Measurements from ENCODE around the gene RXFP2.

The RXFP2 gene

DNA sequence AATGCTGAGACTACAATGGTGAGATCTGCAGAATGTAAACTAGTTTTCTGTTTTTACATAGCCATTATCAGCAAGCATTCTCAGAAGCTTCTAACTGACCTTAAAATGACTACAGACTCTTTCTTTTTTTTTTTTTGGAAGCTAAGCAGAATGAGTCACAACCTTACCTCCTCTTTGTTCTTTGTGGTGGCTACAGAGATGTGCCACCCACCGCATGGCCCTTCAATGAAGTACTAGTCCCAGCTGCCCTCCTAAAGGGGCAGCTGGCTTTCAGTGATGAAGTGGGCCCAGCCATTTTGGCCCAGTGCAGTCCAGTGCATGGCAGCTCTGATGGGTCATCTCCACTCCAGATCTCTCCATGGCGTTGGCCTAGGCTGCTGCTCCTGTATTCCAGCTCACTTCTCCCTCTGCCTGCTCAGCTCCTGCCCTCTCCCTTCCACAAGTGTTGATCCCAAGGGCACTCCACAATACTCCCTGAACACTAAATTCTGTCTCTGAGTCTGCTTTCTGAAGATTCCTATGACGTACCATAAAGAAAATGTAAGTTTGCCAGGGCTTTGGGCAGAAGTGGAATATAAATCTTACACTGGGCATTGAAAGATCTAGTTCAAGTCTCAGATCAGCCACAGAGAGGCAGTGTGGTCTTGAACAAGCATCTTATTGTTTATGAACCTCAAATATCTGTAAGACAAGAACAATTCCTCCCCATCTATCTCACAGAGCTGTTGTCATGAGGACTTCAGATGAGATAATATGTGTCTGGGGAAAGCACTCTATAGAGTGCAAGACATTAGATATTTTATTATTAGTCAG is 85.6 kb downstream of the RXFP2 start:
- DNase-seq (ENCODE audit: low read depth), result peak; percentile 38

GRCh38 chr13:31826521-31826920 is 87.2 kb downstream of the RXFP2 start:
- DNase-seq (ENCODE audit: low read depth), result no peak

DNA sequence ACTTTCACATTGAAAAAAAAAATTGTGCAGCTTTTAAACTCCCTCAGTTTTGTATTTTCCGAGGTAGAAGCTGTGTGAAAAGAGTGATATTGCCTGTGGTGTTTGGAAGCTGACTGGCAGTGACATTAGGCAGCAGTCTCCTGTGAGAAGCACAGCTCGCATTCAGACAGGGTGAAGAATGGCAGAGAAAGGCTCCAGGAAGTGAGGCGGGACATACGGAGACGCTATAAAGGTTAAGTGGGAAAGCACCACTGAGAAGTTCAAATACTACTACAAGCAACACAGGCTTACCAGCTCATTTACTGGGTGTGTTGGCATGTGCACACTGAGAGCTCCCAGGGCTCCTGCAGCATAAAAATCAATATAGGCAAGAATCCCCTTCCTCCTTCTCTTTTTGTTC is 88.4 kb downstream of the RXFP2 start:
- no peak for DNase-seq (ENCODE audit: low read depth)

DNA sequence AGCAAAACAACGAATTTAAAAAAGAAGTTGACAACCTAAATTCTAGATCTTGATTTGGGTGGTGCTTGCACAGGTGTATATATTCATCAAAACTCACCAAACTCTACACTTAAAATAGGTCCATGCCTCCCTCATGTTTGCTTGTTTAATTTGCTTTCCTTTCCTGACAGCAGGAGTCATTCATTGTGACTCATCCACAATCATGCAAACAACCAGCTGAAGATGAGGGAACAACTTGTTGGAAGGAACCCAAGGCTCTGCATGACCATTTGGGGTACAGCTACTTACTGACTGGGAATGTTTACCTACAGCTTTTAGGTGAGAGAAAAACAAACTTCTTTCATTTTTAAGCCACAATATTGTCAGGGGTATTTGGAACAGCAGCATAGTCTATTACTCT is 96.6 kb downstream of the RXFP2 start:
- DNase-seq (ENCODE audit: low read depth), result peak; percentile 32

DNA sequence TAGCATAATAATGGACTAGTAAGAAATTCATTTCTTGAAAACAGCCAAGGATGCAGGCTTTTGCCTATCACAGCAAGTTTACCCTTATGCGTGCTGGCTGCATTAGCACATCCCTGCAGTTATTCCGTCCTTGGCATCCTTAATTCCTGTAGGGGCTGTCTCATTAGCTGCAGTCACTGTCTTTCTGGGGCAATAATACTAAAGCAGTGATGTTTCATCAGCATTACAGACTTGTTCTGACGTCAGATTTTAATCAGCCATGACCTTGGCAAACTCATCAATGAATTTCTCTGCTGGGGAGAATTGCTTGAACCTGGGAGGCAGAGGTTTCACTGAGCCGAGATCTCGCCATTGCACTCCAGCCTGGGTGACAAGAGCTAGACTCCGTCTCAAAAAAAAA is 103.7 kb downstream of the RXFP2 start:
- no peak for DNase-seq (ENCODE audit: low read depth)

GRCh38 chr13:31846182-31846938 is 107.0 kb downstream of the RXFP2 start:
- peak; percentile 83 for DNase-seq (ENCODE audit: low read depth)

DNA sequence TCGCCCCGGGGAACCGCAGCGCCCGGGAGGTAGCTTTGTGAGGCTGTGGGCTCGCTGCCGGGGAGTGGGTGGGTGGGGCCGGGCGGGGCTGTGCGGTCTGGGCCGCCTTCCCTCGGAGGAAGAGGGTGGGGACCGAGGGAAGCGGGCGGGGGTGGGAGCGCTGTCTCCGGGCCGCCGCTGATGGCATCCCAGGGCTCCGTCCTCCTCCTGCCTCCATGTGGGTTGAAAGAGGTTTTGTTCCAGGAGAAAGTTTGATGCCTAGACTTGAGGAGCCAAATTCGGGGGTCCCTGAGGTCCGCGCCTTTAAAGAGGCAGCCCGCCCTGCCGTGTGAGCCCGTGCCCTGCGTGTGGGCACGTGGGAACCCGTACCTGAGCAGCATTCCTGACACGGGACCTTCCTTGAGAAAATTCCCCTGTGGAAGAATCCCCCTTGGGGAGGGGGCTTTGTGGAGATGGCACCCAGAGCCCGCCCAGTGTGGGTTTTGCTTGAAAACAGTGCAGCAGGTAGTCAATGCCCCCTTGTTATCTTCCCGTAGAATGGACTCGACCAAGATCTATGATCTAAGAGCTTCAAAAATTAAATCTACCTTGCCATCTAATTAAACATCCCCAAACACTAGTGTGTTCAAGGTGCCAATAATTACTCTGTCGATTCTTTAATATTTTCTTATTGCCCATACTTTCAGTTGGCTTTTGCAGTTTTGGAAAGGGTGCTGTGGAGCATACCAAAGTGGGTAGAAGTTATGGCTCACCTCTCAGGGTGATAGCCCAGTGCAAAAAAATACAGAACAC is 107.8 kb downstream of the RXFP2 start:
- DNase-seq (ENCODE audit: low read depth), result no peak

GRCh38 chr13:31848621-31849020 is 109.3 kb downstream of the RXFP2 start:
- no peak for DNase-seq (ENCODE audit: low read depth)

DNA sequence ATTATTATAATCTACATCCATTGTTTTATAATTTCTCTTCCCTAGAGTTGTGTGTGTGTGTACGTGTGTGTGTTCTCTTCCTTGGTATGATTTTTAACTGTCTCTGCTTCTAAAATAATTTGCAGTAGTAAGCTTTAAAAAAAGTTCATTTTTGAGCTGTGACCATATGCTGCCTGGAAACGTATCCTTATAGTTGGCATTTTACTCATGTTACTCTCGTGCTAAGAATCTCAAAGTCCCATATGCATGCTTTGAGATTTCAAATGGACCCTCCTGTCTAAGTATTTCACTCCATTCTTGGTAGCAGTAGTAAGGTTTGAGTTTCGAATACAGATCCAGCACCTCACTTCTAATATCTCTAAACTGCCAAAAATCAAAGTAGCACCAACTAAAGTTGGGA is 109.9 kb downstream of the RXFP2 start:
- DNase-seq (ENCODE audit: low read depth), result no peak

GRCh38 chr13:31850041-31850555 is 110.8 kb downstream of the RXFP2 start:
- no peak for DNase-seq (ENCODE audit: low read depth)

GRCh38 chr13:31851216-31851615 is 111.9 kb downstream of the RXFP2 start:
- no peak for DNase-seq (ENCODE audit: low read depth)
